Stimulated activated CD8-positive, alpha-beta memory T cell treated with anti-CD3 and anti-CD28 coated beads, Interleukin-7, amount 100 ng/mL, for 48 hours (primary cell): ENCODE results near the gene DHX32.
"Not testable (repeated sequence)": the region's sequence is repeated elsewhere in the genome, so short reads cannot be mapped to it uniquely, and the experiment has no call there.

Experiments
- DNase-seq, 2 donors: peaks; one replicate each; pipeline ENCODE4 v3.0.0-alpha.2; 2020; ENCODE audit warnings: low read depth in 1 of 2; ENCODE audit errors: extremely low read depth in 1 of 2

The DHX32 gene

DNA sequence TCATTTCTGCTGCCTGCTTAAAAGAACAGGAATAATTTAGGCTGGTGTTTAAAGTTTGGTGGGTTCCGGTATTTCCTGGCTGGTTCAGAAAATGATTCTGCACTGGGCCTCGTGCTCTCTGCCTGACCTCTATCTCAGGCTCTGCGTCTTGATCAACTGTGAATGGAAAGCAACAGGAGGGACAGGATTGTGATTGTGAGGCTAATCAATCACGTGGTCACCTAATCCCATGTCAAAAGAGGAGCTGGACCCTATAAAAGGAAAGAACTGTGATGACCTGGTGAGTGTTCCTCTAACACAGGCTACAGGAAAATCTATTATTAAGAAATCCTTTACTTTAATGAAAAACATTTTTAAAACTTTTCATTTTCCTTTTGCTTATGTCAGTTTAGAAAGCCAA, at the start of gene DHX32:
DHX32 (minus strand) TSS at position 101 of the 400 bp plus-strand sequence. CDS start 468 bp downstream, outside the sequence.
- DNase-seq, result no peak

DNA sequence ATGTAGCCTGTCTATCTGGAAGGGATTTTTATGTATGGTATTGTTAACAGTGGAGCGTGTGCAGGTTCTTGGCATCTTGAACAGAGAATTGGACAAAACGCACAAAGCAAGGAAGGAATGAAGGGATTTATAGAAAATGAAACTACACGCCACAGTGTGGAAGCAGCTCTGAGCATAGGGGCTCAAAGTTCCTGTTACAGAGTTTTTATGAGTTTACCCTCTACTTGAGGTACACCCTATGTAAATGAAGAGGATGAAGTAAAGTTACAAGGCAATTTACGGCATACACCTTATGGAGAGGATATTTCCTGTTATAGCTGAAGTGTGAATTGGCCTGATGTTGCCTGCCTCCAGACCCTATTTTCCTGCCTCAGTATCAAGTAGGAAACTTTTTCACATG, 48.5 kb upstream of the DHX32 start:
- no peak for DNase-seq

DNA sequence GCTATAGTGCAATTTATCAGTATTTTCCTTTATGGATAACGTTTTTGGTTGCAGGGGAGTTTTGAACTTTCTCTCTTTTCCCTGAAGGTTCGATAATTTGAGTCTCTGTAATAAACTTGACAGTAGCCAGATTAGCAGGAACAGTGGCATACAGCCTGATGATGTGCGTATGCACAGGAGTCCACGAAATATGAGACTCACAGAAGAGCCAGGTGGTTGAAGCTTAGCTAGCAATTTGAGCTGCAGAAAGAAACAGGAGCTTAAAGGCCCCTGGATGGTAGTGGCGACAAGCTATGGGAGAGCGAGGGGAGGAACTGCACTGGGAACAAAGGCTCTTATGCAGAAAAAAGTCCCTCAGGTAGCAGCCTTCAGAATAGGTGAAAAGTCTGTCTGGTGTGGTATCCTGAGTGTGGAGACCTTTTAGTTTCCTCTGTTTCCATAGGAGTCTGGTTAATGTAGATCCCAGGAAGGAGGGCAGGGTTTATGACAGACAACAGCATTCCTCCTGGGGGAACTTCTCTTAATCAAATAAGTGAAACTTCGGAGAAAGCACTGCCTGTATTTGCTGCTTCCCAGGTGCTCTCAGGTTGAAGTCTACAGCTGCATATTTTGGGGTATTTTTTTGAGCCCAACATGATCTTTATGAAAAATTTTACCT, 48.0 kb upstream of the DHX32 start:
- no peak for DNase-seq

DNA sequence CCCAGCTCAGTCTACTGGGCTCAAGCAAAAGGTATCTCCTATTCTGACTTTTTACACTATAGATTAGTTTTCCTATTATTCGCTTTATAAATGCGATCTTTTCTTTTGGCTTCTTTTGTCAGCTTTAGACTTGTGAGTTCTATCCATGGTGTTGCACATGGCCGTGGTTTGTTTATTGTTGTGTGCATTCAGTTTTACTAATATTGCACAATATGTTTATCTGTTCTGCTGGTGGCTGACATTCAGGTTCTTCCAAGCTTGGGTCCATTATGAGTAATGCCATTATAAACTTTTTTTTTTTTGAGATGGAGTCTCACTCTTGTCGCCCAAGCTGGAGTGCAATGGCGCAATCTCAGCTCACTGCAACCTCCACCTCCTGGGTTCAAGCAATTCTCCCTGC, 46.2 kb upstream of the DHX32 start:
- DNase-seq, result not testable (repeated sequence)

DNA sequence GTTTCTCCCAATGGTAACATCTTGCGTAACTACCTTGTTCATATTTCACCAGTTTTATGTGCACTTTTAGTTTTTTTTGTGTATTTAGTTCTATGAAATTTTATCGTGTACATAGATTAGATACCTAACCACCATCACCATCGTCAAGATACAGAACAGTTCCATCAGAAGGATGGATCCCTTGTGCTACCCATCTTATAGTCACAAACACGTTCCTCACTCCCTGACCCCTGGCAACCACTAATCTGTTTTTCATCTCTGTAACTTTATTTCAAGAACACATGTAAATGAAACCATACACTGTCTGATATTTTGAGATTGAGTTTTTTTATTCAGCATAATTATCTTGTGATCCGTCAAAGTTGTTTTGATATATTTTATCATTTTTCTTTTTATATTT, 45.2 kb upstream of the DHX32 start:
- no peak for DNase-seq

DNA sequence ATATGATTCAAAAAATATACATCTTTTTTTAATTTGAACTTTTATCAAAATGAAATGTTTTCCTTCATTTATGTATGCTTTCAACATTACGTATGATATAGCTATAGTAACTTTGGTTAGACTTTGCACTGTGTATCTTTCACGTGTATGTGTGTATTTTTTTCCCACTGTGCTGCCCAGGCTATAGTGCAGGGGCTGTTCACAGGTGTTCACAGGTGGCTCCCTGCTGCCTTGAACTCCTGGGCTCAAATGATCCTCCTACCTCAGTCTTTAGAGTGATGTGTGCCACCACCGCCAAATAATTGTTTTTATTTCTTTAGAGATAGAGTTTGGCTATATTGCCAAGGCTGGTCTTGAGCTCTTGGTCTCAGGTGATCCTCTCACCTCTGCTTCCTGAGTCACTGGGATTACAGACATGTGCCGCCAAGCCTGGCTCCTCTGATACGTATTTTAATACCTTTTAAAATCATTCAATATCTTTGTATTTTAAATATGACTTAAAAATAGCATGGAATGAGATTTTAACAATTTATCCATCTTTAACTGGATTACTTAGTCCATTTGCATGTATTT, 44.3 kb upstream of the DHX32 start:
- no peak for DNase-seq

- not testable (repeated sequence) for DNase-seq
These were observed 40.7 kb upstream of the DHX32 start for GRCh38 chr10:125921643-125922306.

DNA sequence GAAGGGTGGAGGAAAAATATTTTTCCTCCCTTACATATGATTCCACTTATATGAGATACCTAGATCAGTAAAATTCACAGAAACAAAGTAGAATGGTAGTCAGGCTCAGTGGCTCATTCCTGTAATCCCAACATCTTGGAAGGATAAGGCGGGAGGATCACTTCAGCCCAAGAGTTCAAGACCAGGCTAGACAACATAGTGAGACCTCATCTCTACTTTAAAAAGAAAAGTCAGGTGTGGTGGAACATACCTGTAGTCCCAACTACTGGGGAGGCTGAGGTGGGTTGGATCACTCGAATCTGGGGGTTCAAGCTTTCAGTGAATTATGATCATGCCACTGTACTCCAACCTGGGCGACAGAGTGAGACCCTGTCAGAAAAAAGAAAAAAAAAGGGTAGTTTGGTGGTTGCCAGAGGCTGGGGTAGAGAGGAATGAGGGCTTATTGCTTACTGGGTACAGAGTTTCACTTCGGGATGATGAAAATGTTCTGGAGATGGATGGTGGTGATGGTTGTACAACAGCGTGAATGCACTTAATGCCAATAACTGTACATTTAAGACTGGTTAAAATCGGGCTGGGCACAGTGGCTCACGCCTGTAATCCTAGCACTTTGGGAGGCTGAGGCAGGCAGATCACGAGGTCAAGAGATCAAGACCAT, 36.7 kb upstream of the DHX32 start:
- DNase-seq, result not testable (repeated sequence)

DNA sequence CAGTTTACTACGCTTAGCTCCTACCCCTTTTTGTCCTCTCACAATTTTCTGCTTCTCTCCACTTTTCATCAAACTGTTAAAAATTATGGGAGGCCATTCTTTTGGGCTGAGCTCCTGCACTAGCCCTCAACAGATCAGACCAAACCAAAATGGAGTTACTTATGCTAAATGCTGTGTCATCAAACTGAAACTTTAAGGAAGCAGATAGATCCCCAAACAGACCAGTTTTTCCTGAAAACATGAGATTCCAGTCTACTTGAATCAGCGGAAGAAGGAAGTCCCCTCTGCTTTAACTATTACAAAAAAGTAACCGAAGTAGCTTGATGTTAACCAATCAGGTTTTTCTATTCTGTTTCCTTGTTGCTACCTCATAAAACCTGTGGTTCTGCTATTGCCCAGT, 35.9 kb upstream of the DHX32 start:
- DNase-seq, result no peak

GRCh38 chr10:125913277-125913676, 32.2 kb upstream of the DHX32 start:
- not testable (repeated sequence) for DNase-seq

DNA sequence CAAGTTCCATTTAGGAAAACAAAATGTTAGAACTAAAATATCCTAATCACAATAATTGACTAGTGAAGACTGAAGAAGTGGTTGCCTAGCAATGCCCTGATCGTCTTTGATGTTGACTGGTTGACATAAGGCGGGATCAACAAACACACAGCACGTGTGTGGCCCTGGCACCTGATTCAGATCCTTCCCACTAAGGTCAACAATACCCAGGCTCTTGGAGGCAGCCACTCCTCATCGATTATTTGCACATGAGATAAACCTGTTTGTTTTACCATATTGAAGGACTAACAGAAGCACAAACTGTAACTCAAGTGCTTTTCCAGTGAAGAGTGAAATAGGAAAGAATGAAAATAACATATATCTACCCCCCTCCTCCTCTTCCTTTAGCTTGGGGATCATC, 30.9 kb upstream of the DHX32 start:
- DNase-seq, result no peak

GRCh38 chr10:125911145-125911544, 30.1 kb upstream of the DHX32 start:
- DNase-seq, result no peak

- DNase-seq, result not testable (repeated sequence)
These were observed 28.4 kb upstream of the DHX32 start for GRCh38 chr10:125909491-125909890.

- DNase-seq, result not testable (repeated sequence)
These were observed 27.7 kb upstream of the DHX32 start for GRCh38 chr10:125908813-125909212.

GRCh38 chr10:125907598-125907997, 26.5 kb upstream of the DHX32 start:
- DNase-seq, result not testable (repeated sequence)

DNA sequence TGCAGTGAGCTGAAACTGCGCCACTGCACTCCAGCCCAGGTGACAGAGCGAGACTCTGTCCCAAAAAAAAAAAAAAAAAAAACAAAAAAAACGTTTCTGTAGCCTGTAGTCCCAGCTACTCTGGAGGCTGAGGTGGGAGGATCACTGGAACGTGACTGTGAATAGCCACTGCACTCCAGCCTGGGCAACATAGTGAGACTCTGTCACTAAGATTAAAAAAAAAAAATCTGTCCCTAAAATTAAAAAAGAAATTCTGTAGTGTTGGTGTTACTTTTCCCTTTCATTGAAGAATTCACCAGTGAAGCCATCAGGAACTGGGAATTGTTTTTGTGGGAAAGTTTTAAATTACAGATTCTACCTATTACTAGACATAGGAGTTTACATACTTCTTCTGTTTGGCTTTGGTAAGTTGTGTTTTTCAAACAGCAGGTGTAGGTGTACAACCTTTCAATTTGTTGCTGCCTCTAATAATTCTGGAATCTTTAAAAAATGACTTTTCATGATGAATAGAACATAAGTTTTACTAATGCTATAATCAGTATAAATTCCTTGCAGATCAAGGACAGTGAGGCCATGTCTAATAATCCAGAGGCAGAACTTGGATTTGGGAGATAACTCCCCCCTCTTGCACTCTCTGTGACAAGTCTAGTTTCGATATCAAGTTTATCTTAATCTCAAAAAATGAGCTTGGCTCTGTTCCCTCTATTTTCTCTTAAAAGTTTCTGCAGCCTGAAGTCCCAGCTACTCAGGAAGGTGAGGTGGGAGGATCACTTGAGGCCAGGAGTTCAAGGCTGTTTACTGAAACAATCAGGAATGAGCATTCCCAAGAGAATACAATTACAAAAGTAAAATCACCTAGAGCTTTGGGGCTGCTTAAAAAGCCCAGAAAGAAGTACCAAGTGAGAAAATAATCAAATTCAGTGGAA, 24.2 kb upstream of the DHX32 start:
- not testable (repeated sequence) for DNase-seq

DNA sequence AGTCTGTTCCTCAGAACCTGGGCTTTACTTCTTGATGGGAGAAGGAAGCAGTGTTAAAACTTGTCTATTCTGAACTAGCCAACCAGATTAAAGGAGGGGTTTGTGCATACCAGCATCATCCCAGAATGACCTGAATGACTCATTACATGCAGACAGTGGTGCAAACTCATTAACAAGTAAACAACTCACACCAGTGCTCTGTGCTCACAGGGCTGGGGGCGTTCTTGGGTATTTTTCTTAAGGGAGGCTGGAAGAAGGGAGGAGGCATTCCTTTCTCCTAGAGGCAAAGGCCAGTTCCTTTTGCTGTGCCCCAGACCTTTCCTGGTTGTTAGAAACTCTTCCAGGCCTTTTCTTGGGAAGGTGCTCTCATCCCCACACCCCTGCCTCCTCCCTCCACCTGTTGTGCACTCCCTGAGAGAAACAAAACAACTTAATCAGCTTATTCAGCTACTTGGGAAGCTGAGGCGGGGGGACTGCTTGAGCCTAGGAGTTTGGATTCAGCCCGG, 22.1 kb upstream of the DHX32 start:
- not testable (repeated sequence) for DNase-seq

GRCh38 chr10:125900963-125901362, 19.9 kb upstream of the DHX32 start:
- not testable (repeated sequence) for DNase-seq

- not testable (repeated sequence) for DNase-seq
These were observed 16.2 kb upstream of the DHX32 start for GRCh38 chr10:125897317-125897716.
